Tibial nerve (tissue), 4 donors: ENCODE measurements around the gene CYP27C1.

Experiments used
- EP300 ChIP-seq, 2 donors: sonication (generic); formaldehyde crosslinking; IDR thresholded peaks; one replicate each; pipeline ENCODE4 v1.6.1; 2017; ENCODE audit warnings: antibody characterized with exemption in 2 of 2, mild to moderate bottlenecking in 1 of 2
- POLR2A ChIP-seq, 2 donors: fragments of 450-650 bp; IDR thresholded peaks; one replicate each; pipeline ENCODE4 v1.6.1; 2017; ENCODE audit warnings: antibody characterized with exemption in 2 of 2, mild to moderate bottlenecking in 2 of 2, moderate library complexity in 2 of 2
- TF ChIP-seq, protein P1 (sequence below), 5 experiments: fragments of 200-600 bp in 3 of 5; fragments of 450-650 bp in 2 of 5; sonication (generic) in 3 of 5; IDR thresholded peaks; one replicate each; pipeline ENCODE4 v1.5.1; 2016 to 2019; ENCODE audit warnings: antibody characterized with exemption in 5 of 5, mild to moderate bottlenecking in 3 of 5, moderate library complexity in 2 of 5

DNA sequence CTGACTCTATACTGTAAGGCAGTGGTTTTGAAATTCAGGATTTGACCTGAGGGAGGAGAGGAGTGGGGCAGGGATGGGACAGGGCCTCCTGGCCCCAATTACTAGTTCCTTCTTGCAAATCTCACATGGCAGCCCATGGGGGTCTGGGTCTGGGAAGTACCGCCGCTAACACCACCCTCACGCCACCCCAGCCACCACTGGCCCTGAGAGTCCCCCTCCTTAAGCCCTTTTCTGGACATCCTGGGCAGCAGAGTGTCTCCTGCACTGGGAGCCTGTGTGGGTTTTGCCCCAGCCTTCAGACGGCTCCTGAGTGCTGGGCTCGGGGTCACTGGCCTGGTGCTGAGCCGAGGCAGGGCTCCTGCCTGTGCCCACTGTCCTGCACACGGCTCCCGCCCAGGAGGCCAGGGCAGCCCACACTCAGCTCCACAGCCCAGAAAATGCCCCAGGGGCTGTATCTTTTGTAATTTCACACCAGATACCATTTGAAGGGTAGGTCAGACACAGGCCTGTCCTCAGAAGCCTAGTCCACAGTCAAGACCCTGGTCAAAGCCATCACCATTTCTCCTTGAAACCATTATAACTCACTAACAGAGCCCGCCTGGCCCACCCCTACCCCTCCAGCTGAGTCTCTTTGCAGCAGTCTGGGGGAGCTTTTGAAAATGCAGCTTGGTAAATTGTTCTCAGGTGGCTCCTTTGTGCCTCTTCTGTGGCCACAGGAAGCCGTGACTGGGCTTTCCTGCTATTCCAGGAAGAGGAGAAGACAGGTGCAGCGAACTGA lies 55.1 kb downstream of the CYP27C1 start:
- TF ChIP-seq, protein P1, sequence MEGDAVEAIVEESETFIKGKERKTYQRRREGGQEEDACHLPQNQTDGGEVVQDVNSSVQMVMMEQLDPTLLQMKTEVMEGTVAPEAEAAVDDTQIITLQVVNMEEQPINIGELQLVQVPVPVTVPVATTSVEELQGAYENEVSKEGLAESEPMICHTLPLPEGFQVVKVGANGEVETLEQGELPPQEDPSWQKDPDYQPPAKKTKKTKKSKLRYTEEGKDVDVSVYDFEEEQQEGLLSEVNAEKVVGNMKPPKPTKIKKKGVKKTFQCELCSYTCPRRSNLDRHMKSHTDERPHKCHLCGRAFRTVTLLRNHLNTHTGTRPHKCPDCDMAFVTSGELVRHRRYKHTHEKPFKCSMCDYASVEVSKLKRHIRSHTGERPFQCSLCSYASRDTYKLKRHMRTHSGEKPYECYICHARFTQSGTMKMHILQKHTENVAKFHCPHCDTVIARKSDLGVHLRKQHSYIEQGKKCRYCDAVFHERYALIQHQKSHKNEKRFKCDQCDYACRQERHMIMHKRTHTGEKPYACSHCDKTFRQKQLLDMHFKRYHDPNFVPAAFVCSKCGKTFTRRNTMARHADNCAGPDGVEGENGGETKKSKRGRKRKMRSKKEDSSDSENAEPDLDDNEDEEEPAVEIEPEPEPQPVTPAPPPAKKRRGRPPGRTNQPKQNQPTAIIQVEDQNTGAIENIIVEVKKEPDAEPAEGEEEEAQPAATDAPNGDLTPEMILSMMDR (IDR thresholded peaks at IDR 0.05) = no peak
- TF ChIP-seq POLR2A (IDR thresholded peaks at IDR 0.05) = no peak
- TF ChIP-seq EP300 (IDR thresholded peaks at IDR 0.05) = no peak
